Mesenchymal stem cell (in vitro differentiated cells and primary cell): ENCODE measurements around the gene ATP12A.

Experiments used
- DNase-seq: peaks from one replicate; pipeline ENCODE4 v3.0.0-alpha.2; 2013
- H2AFZ ChIP-seq: one replicate; pipeline ENCODE4 v1.6.1; 2013; ENCODE audit warnings: low read depth, mild to moderate bottlenecking, control low read depth, inconsistent platforms, low read length, moderate library complexity
- H2AK5ac ChIP-seq: 2 replicates; pipeline ENCODE4 v1.6.1; 2013; ENCODE audit warnings: low read length, moderate library complexity, mild to moderate bottlenecking, inconsistent platforms; ENCODE audit not compliant: severe bottlenecking
- H2BK120ac ChIP-seq: one replicate; pipeline ENCODE4 v1.6.1; 2013; ENCODE audit warnings: low read depth, mild to moderate bottlenecking, inconsistent platforms, low read length, moderate library complexity
- H2BK12ac ChIP-seq, 2 experiments: one replicate each; pipeline ENCODE4 v1.6.1; 2013; ENCODE audit warnings: inconsistent platforms in 2 of 2, low read length in 2 of 2, mild to moderate bottlenecking in 2 of 2, moderate library complexity in 2 of 2, control low read depth in 1 of 2
- H2BK15ac ChIP-seq: one replicate; pipeline ENCODE4 v1.6.1; 2013; ENCODE audit warnings: mild to moderate bottlenecking, low read depth, inconsistent platforms; ENCODE audit not compliant: poor library complexity, severe bottlenecking
- H2BK5ac ChIP-seq: 2 replicates; pipeline ENCODE4 v1.6.1; 2013; ENCODE audit warnings: low read depth, mild to moderate bottlenecking, low read length, control low read depth, inconsistent platforms; ENCODE audit not compliant: poor library complexity, severe bottlenecking
- H3K14ac ChIP-seq, 2 experiments: one replicate each; pipeline ENCODE4 v1.6.1; 2013; ENCODE audit warnings: inconsistent platforms in 2 of 2, low read length in 2 of 2, control low read depth in 1 of 2, mild to moderate bottlenecking in 1 of 2, moderate library complexity in 1 of 2
- H3K18ac ChIP-seq, 2 experiments: one replicate each; pipeline ENCODE4 v1.6.1; 2013; ENCODE audit warnings: inconsistent platforms in 2 of 2, low read length in 2 of 2, control low read depth in 1 of 2, low read depth in 1 of 2, mild to moderate bottlenecking in 1 of 2
- H3K23ac ChIP-seq, 2 experiments: one replicate each; pipeline ENCODE4 v1.6.1; 2013; ENCODE audit warnings: inconsistent platforms in 2 of 2, low read length in 2 of 2, mild to moderate bottlenecking in 2 of 2, moderate library complexity in 2 of 2, control low read depth in 1 of 2
- H3K27ac ChIP-seq: 2 replicates; pipeline ENCODE4 v1.5.1; 2013; ENCODE audit warnings: mild to moderate bottlenecking, moderate library complexity, low read length, control low read depth, inconsistent platforms; ENCODE audit not compliant: poor library complexity, severe bottlenecking
- H3K27me3 ChIP-seq, 2 experiments: 2 replicates each; pipeline versions ENCODE4 v1.6.1 to v1.7.0; 2013; ENCODE audit warnings: low read length in 2 of 2, mild to moderate bottlenecking in 2 of 2, moderate library complexity in 2 of 2, control low read depth in 1 of 2, inconsistent platforms in 1 of 2; ENCODE audit not compliant: control insufficient read depth in 1 of 2, insufficient read depth in 1 of 2
- H3K36me3 ChIP-seq, 2 experiments: 2 replicates each; pipeline versions ENCODE4 v1.6.1 to v1.7.0; 2013; ENCODE audit warnings: low read length in 2 of 2, control low read depth in 1 of 2, inconsistent platforms in 1 of 2, low read depth in 1 of 2, mild to moderate bottlenecking in 1 of 2; ENCODE audit not compliant: insufficient read depth in 2 of 2, control insufficient read depth in 1 of 2
- H3K4ac ChIP-seq, 2 experiments: one replicate each; pipeline ENCODE4 v1.6.1; 2013; ENCODE audit warnings: inconsistent platforms in 2 of 2, low read length in 2 of 2, mild to moderate bottlenecking in 2 of 2, moderate library complexity in 2 of 2, control low read depth in 1 of 2, low read depth in 1 of 2
- H3K4me1 ChIP-seq: 2 replicates; pipeline ENCODE4 v1.6.1; 2013; ENCODE audit warnings: low read depth, low read length, control low read depth; ENCODE audit not compliant: control insufficient read depth, insufficient read depth
- H3K4me2 ChIP-seq: 2 replicates; pipeline ENCODE4 v1.6.1; 2013; ENCODE audit warnings: low read length, mild to moderate bottlenecking, inconsistent platforms; ENCODE audit not compliant: poor library complexity, severe bottlenecking
- H3K4me3 ChIP-seq, 2 experiments: 2 replicates each; pipeline versions ENCODE4 v1.5.1 to v1.7.0; 2013; ENCODE audit warnings: low read length in 2 of 2, mild to moderate bottlenecking in 2 of 2, control low read depth in 1 of 2, low read depth in 1 of 2; ENCODE audit not compliant: insufficient read depth in 1 of 2
- H3K79me1 ChIP-seq: replicated peaks from 2 replicates; pipeline ENCODE4 v1.6.1; 2013; ENCODE audit warnings: mild to moderate bottlenecking, control low read depth, low read length, inconsistent platforms; ENCODE audit not compliant: poor library complexity, severe bottlenecking
- H3K9ac ChIP-seq: 2 replicates; pipeline ENCODE4 v1.7.0; 2013; ENCODE audit warnings: mild to moderate bottlenecking, low read length, moderate library complexity
- H3K9me3 ChIP-seq: 2 replicates; pipeline ENCODE4 v1.7.0; 2013; ENCODE audit warnings: mild to moderate bottlenecking, low read length; ENCODE audit not compliant: control insufficient read depth
- H4K8ac ChIP-seq: one replicate; pipeline ENCODE4 v1.6.1; 2013; ENCODE audit warnings: inconsistent platforms, mild to moderate bottlenecking, low read length, moderate library complexity
- H4K91ac ChIP-seq: one replicate; pipeline ENCODE4 v1.6.1; 2013; ENCODE audit warnings: mild to moderate bottlenecking, low read length, inconsistent platforms
- WGBS: methylation state at CpG from one replicate; pipeline ENCODE4 v1.1.7; 2013; ENCODE audit warnings: mixed read lengths; 5-methylcytosine and 5-hydroxymethylcytosine counted together

ATP12A gene

DNA sequence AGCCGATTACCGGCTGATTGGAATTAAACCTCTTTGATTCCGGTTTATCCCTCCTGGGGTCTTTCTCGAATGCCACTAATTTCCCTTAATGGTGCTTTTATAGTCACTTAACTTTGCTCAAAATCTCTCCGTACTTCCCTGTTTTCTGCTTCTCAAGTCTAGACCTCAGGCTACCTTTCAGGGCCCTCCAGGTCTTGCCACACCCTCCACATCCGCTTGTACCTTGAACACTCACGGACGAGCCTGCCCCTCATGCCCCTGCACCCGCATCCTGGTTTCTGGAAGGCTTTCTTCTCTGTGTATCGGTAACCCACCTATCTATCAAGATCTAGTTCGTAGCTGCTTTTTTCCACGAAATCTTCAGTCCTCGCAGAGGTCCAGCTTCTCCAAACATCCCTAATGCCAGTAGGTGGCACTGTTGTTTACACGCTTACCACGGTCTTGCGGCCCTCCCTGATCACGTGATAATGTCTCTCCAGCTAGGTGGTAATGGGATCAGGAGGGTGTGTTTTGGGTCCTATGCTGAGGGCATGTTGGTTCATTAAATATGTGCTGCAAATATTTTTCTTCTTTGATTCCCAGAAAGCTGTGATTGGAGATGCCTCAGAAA, 13.8 kb downstream of the ATP12A start:
- Histone ChIP-seq H2AFZ (no peak overlapping the region), H3K36me3 (no peaks in the 10 kb centered on the region), H3K18ac (no peak overlapping the region), H3K4me1 (peaks cover 4% of the 10 kb centered on the region), H3K27me3 (peaks cover 16 to 41% of the 10 kb centered on the region in 2 experiments), H3K4me2 (no peak overlapping the region), H2BK120ac (no peak overlapping the region), H3K79me1 (no peaks in the 10 kb centered on the region), H2BK15ac (no peak overlapping the region), H3K23ac (no peak overlapping the region), H3K9me3 (no peaks in the 10 kb centered on the region), H3K4ac (no peak overlapping the region), H3K4me3 (no peak overlapping the region), H4K91ac (no peak overlapping the region), H2AK5ac (no peak overlapping the region), H2BK5ac (no peak overlapping the region), H3K14ac (no peak overlapping the region), H4K8ac (no peak overlapping the region), H2BK12ac (no peak overlapping the region), H3K27ac (no peak overlapping the region), H3K9ac (no peak overlapping the region)
- DNase-seq = peak; percentile 62
- WGBS = 37% methylated on average over 14 of the region's 17 CpGs

DNA sequence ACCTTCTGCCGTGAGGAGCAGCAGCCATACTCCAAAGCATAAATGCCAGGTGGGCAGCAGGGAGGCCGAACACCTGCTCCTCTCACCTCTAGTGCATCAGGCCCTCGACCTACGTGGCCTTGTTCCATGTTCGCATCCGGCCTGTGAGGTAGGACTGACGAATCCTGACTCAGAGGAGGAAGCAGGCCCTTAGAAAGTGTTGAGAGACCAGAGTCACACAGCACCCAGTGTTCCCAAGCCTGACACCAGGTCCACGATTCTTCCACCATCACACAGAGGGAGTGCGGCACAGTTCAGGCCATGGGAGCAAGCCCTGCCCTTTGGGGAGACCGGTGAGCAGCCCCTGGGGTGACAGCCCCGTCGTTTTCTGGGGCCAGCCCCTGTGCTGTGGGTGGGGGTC, 14.7 kb downstream of the ATP12A start:
- H2BK120ac ChIP-seq = no peak overlapping the region
- H3K23ac ChIP-seq = no peak overlapping the region
- no peaks in the 10 kb centered on the region for H3K36me3 ChIP-seq
- no peak overlapping the region for H3K4me3 ChIP-seq
- no peaks in the 10 kb centered on the region for H3K9me3 ChIP-seq
- H2BK15ac ChIP-seq = no peak overlapping the region
- H3K18ac ChIP-seq = no peak overlapping the region
- no peak overlapping the region for H4K8ac ChIP-seq
- no peak overlapping the region for H3K9ac ChIP-seq
- no peak overlapping the region for H3K4me2 ChIP-seq
- H2AK5ac ChIP-seq = no peak overlapping the region
- H3K27me3 ChIP-seq = peaks cover 12 to 41% of the 10 kb centered on the region in 2 experiments
- DNase-seq = no peak
- H2BK12ac ChIP-seq = no peak overlapping the region
- no peak overlapping the region for H3K4ac ChIP-seq
- no peak overlapping the region for H3K27ac ChIP-seq
- no peak overlapping the region for H4K91ac ChIP-seq
- 83% methylated on average over 12 of the region's 12 CpGs for WGBS
- H2AFZ ChIP-seq = no peak overlapping the region
- H3K4me1 ChIP-seq = peaks cover 4% of the 10 kb centered on the region
- H3K79me1 ChIP-seq = no peaks in the 10 kb centered on the region
- H3K14ac ChIP-seq = peak overlapping the region in 1 of 2 experiments; percentile 9
- no peak overlapping the region for H2BK5ac ChIP-seq

DNA sequence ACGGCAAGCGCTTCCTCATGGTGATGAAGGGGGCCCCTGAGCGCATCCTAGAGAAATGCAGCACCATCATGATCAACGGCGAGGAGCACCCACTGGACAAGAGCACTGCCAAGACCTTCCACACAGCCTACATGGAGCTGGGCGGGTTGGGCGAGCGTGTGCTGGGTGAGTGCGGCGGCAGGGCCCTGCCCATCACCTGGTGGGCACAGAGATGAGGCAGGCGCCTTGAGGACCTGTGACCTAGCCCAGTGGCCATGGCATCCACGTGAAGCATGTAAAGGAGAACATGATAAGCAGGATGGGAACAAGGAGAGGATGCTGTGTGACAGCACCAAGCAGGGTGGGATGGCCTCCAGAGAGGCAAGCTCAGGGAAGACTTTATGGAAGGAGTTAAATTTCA, 18.5 kb downstream of the ATP12A start:
- Histone ChIP-seq H2BK15ac (no peak overlapping the region), H3K27ac (no peak overlapping the region), H2AK5ac (no peak overlapping the region), H3K36me3 (no peaks in the 10 kb centered on the region), H3K4ac (no peak overlapping the region), H3K79me1 (no peaks in the 10 kb centered on the region), H3K23ac (no peak overlapping the region), H2BK12ac (no peak overlapping the region), H4K8ac (no peak overlapping the region), H3K14ac (no peak overlapping the region), H2BK120ac (no peak overlapping the region), H3K18ac (no peak overlapping the region), H3K4me3 (no peak overlapping the region), H2BK5ac (no peak overlapping the region), H3K9me3 (no peaks in the 10 kb centered on the region), H4K91ac (no peak overlapping the region), H3K4me2 (no peak overlapping the region), H2AFZ (no peak overlapping the region), H3K4me1 (no peaks in the 10 kb centered on the region), H3K27me3 (peaks cover 16 to 53% of the 10 kb centered on the region in 2 experiments), H3K9ac (no peak overlapping the region)
- WGBS = 90% methylated on average over 12 of the region's 12 CpGs
- no peak for DNase-seq

DNA sequence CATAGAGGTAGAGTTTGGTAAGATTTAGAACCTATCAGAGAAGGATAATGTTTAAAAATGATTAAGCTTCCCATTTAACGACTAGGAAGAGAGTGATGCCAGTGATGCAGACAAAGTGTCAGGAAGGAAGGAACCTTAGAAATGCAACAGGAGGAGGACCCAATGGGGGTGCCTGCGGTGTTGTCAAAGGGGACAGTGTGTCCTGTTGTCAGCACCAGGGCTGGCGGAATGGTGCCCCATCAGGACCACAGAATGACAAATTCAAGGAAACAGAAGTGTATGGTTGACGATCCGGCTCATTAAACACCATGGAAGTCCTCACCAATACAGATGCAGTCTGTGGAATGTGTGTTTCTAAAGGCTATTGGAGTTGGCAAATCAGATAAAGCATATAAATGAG, 19.3 kb downstream of the ATP12A start:
- H3K4me1 ChIP-seq = no peaks in the 10 kb centered on the region
- H2BK15ac ChIP-seq = no peak overlapping the region
- no peak overlapping the region for H2AFZ ChIP-seq
- no peaks in the 10 kb centered on the region for H3K9me3 ChIP-seq
- H3K79me1 ChIP-seq = no peaks in the 10 kb centered on the region
- H3K4ac ChIP-seq = no peak overlapping the region
- no peak overlapping the region for H2BK120ac ChIP-seq
- no peak for DNase-seq
- no peak overlapping the region for H3K9ac ChIP-seq
- H3K4me3 ChIP-seq = no peak overlapping the region
- H2BK12ac ChIP-seq = no peak overlapping the region
- H3K27me3 ChIP-seq = peaks cover 16 to 54% of the 10 kb centered on the region in 2 experiments
- H3K27ac ChIP-seq = no peak overlapping the region
- no peak overlapping the region for H4K91ac ChIP-seq
- H3K36me3 ChIP-seq = no peaks in the 10 kb centered on the region
- no peak overlapping the region for H3K4me2 ChIP-seq
- H3K23ac ChIP-seq = no peak overlapping the region
- no peak overlapping the region for H2BK5ac ChIP-seq
- H2AK5ac ChIP-seq = no peak overlapping the region
- no peak overlapping the region for H3K18ac ChIP-seq
- H3K14ac ChIP-seq = no peak overlapping the region
- H4K8ac ChIP-seq = no peak overlapping the region
- WGBS = 91% methylated on average over 5 of the region's 5 CpGs
